GDM1 (cell line): ENCODE measurements around the gene RGR.
A peak's percentile ranks its signal among the peaks of the same experiment; 100 is the strongest.

ENCODE experiments used
- DNase-seq: peaks from one replicate; lab custom pipeline; 2025; lab: John Stamatoyannopoulos, UW

Gene RGR

GRCh38 chr10:84296091-84296981 lies 51.5 kb downstream of the RGR start:
- DNase-seq: no peak

GRCh38 chr10:84298057-84298456 lies 53.2 kb downstream of the RGR start:
- DNase-seq: no peak

GRCh38 chr10:84302223-84302622 lies 57.4 kb downstream of the RGR start:
- no peak for DNase-seq

- DNase-seq: no peak
Measured at GRCh38 chr10:84306751-84307384, 62.0 kb downstream of the RGR start.

GRCh38 chr10:84308021-84308420 lies 63.2 kb downstream of the RGR start:
- DNase-seq: no peak

- DNase-seq: peak; percentile 68
Measured at GRCh38 chr10:84308481-84309304, 63.8 kb downstream of the RGR start.
